GM18519 (cell line): ENCODE data around the gene BCL11B.

ENCODE experiments used
- ATAC-seq: cut with Tn5 transposase; IDR thresholded peaks from one replicate; pipeline ENCODE4 v1.9.1; 2021; ENCODE audit warnings: mild to moderate bottlenecking, moderate library complexity; ENCODE audit not compliant: unreplicated experiment, low FRiP score

BCL11B gene

DNA sequence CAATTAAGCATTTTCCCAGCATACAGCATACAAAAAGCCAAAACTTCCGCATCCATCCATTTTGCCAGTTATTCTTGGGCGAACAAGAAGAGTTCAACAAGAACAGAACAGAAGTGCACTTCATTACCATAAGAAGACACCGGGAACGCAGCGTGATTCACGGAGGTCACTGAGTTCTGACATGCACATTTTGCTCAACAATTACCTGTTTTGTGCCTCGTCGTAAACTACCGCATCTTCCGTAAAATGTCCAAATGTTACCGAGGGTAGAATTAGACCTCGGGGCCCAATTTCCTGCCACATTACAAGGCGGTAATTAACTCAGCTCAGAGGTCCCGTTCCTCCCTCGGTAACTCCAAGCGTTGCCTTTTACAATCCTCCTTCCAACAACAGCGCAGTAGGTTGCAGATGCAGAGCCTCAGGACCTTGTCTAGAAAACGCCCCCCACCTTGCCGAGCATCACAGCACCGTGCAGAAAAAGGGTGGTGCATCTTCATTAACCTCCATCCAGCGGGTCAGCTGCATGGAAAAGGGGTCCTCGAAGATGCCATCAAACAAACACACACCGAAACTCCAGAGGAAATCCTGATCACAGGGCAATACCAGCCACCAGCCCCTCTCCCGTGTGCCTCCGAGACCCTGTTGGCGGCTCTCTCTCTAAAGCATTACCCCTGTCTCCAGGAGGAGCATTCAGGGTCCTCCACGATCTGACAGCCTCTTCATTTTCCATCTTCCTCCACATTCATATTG lies 125.2 kb downstream of the BCL11B start:
- ATAC-seq = no peak

- ATAC-seq = no peak
These were observed 126.7 kb downstream of the BCL11B start for GRCh38 chr14:99145307-99145706.

DNA sequence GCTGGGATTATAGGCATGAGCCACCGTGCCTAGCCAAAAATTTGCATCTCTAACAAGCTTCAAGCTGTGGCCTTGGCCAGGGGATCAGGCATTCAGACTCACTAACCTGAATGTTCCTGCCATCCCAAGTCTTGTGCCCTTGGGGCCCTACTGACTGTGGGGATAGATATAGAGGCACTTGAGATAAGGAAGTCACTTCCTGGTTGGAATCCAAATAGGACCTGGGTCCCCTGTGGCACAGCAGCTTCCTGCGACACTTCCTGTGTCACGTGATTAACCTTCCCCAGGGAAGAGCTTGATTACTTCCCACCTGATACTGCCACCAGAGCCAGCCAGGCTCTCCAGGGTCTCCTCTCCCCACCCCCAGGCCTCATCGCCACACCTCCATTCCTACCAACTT lies 128.2 kb downstream of the BCL11B start:
- no peak for ATAC-seq

DNA sequence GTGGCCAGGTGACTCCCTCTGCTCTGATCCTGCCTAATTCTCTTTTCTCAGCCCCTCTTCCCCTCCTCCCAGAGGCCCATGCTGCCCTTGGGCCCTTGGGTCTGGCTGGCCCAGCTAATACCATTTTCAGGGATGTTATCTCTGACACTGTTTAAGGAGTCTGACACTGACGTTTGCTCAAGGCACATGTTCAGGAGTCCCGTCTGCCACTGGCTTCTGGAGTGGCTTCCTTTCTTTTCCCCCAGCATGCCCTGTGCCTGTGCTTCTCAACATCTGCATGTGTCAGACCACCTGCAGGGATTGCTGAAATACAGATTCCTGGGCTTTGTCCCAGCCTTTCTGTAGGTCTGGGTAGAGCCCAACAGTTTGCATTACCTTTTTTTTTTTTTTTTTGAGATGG lies 128.9 kb downstream of the BCL11B start:
- ATAC-seq = no peak

DNA sequence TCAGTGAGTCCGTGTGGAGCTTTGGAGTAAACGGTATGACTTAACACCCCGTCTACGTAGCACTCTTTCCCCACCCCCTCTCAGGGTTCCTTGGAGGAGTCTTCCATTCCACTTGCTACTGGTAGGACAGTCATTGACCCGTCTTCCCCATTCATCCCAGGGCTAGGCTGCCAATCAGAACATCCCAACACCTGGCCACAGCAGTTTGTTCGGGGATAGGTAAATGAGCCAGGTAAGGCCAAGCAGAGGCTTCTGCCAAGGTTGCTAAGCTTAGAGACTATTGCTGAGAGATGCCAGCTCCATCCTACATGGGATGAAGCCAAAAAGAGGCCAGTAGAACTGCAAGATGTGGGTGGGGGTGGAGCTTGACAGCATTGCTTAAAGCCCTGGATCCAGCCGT lies 130.8 kb downstream of the BCL11B start:
- ATAC-seq = no peak

DNA sequence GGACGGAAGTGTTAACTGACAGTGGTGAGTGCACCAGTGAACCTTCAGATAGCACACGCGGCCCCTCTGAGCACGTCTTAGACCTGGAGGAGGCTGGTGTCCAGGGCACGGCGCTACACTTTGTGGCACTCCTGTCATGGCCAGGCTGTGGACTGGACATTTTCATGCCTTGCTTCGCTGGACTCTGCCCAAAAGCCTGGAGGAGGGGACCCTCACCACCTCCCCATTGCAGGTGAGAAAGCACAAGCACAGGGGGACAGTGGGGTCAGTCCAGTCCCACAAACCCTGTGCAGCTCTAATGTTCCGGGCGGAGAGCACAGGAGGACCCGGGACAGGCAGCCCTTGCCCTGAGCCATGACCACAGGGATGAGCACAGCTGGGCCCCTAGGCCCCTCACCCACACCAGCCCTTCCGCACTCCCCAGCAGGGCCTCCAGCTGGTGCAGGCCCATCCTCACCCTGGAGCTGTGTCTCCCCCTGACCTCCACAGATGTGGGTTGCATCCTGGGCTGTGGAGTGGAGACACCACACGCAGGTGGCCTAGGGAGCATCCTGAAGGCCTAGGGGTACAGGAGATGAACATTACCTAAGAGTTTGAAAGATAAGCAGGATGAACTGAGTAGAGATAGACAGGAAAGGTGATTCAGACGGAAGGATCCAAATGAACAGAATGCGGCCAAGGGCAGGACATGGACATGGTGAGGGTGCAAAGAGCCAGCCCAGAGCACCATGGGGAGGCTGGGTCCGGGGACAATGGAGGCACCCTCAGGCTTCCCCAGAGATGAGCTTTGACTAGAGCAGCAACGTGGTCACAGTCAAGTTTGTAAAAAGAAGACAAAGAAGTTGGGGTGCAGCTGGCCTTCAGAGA lies 132.8 kb downstream of the BCL11B start:
- ATAC-seq = no peak

DNA sequence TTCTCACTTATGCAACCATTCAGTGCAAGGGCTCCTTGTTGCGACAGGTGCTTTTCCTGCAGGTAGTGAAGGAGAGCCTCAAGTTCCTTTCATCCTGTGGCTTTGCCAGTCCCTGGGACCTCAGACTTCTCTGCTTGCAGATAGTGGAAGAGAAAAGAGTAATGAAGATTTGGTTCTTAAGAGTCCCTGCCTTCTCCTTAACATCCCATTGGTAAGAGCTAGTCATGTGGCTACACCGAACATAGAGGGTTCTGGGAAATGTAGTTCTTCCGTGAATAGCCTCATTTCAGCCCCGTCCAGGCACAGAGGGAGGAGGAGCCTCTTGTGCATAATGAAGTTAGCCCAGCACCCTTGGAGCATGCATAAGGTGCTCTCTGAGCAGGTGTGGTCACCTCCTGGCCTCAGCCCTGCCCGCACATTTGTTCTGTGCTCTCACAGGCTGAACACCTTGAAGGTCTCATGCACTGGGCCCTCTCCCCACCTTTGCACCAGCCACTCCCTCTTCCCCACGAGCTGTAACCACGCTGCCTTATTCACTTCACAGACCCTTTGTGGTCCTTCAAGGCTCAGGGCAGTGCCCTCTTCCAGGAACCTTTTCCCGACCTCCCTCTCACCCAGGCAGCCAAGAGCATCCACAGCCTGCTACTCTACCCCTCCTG lies 134.0 kb downstream of the BCL11B start:
- ATAC-seq = no peak

GRCh38 chr14:99137001-99137700 lies 134.8 kb downstream of the BCL11B start:
- no peak for ATAC-seq

GRCh38 chr14:99136401-99136800 lies 135.6 kb downstream of the BCL11B start:
- ATAC-seq = no peak

GRCh38 chr14:99136047-99136400 lies 136.0 kb downstream of the BCL11B start:
- ATAC-seq = no peak

DNA sequence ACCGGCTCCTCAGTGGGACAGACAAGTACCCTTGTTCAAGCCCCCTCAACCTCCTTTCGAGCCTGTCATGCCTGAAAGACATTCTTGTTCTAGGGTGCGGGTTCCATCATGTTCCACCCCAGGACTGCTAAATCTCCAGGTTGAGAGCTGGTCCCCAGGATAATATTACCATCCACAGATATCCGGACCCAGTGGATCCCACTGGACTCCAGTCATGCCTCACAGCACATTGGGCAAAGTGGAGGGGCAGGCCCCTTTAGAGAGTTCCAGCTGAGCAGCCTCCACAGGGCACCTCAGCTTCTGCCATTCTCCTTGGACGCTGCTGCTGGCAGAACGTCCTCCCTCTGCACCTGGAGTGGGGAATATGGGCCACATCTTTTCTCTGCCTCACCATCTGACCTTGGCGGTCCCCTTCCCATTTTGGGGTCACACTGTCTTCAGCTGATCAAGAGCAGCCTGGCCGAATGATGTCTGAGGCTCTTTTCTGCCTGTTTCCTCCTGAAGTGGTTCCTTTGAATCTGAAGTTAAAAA lies 137.4 kb downstream of the BCL11B start:
- ATAC-seq = no peak

DNA sequence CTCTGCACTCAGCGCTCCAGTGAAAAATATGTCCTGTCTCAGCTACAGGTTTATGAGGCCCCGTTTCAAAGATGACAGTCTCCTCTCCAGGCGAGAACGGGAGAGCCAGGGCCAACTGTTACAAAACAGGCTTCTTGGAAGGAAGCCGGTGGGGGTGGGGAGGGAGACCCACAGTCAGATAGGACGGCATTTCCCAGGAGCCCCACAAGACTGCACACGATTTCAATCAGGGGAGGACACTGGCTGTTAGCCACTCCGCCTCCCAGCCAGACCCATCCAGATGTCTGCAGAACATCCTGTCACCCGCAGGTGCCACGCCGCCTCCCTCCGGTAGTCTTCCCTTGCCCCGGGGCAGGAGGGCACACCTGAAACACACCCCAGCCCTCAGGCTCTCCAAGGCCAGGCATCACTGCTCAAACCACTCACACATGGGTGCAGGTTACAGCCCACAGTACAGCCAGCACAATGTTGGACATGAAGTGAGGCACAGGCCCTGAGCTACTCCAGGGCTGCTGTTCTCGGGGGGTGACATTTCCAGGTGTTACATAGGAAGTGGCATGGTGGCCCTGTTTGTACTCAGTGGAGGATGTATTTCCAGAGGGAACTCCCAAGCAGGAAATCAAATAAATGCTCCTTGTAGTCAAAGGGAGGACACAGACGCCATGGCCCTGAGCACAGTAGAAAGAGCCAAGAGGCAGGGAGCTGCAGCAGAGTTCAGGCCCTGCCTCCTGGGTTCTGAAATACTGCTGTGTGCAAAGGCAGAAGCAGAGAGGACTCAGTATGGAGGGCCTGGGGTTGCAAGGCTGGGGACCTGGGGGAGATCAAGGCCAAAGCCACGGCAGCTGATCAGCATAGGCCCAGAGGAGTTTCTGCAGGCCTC lies 138.1 kb downstream of the BCL11B start:
- no peak for ATAC-seq

GRCh38 chr14:99132821-99133635 lies 139.0 kb downstream of the BCL11B start:
- ATAC-seq = no peak

GRCh38 chr14:99131632-99132271 lies 140.2 kb downstream of the BCL11B start:
- no peak for ATAC-seq

DNA sequence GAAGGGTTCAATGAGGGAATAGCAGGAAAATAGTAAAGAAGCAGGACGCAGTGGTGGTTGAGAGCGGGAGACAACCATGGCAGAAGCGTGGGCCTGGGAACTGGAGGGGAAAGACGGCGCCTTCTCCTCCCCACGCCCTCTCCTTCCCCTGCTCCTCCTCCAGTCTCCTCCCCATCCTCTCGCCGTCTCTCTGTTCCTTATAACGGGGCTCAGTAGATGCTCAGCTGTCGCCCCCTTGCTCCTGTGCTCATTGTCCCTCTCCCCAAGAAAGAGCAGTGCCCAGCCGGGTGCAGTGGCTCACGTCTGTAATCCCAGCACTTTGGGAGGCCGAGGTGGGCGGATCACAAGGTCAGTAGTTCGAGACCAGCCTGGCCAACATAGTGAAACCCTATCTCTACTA lies 142.0 kb downstream of the BCL11B start:
- ATAC-seq = no peak

DNA sequence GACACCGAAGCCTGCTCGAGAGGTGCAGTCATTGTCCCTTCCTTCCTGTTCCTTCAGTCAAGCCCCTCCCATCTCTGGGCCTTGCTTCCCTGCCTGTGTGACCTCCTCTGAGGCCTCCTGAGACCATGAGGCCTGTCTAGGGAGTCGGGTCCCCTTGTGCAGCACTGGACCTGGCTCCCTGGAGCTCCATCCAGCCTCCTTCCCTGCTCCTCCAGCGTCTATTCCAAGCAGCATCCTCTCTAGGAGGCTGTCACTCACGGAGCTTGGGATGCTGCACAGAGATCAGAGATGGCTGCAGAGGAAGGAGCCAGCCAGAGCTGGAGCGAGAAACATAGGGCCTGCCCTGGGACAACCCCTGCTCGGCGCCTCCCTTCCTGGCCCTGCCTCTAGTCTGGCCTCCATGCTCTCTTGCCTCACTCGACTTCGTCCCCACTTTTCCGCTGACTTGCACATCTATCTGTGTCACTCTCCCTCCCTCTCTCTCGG lies 142.7 kb downstream of the BCL11B start:
- no peak for ATAC-seq

- no peak for ATAC-seq
These were observed 143.8 kb downstream of the BCL11B start for GRCh38 chr14:99128185-99128584.

GRCh38 chr14:99127651-99128167 lies 144.3 kb downstream of the BCL11B start:
- no peak for ATAC-seq
